HepG2 (cell line): ENCODE data around the gene TEKTIP1. TPM values are rescaled to one million over a fixed set of nuclear protein-coding genes. Genes with fewer than 3 reads are reported as not detected.

Source experiments
- ATF1 ChIP-seq: IDR thresholded peaks from 2 replicates; pipeline ENCODE4 v1.6.1; 2016; ENCODE audit warnings: mild to moderate bottlenecking, control low read depth
- FOXO1 ChIP-seq: sonication (generic); formaldehyde crosslinking; IDR thresholded peaks from 2 replicates; pipeline ENCODE4 v1.4.0; 2020; ENCODE audit warnings: missing genetic modification reagents
- HIVEP1 ChIP-seq: sonication (generic); formaldehyde crosslinking; IDR thresholded peaks from 2 replicates; pipeline ENCODE4 v1.4.0; 2020; ENCODE audit warnings: mild to moderate bottlenecking, missing genetic modification reagents
- ZFY ChIP-seq: sonication (generic); formaldehyde crosslinking; IDR thresholded peaks from 2 replicates; pipeline ENCODE4 v1.4.0; 2020; ENCODE audit warnings: missing genetic modification reagents
- ZNF367 ChIP-seq: sonication (generic); formaldehyde crosslinking; IDR thresholded peaks from 2 replicates; pipeline ENCODE4 v1.4.0; 2020; ENCODE audit warnings: missing genetic modification reagents, borderline replicate concordance
- polyA plus RNA-seq, 8 experiments: library from polyadenylated mRNA; depleted of rRNA in 3 of 8; stranded (reverse) in 7 of 8; unstranded in 1 of 8; fragments of >200 nt; fragmentation: Illumina TruSeq in 4 of 8; extraction: Trizol in 4 of 8; gene quantifications; 2 replicates each; pipeline versions ENCODE4 v1.2.1 to v1.2.3, GENCODE V29; 2011 to 2016; ENCODE audit warnings: low read depth in 4 of 8, missing spikeins in 1 of 8, mixed read lengths in 1 of 8; ENCODE audit not compliant: insufficient read depth in 1 of 8
- total RNA-seq, 5 experiments: library from RNA; depleted of rRNA; stranded (reverse); fragments of >200 nt; fragmentation: Illumina TruSeq; extraction: Trizol; gene quantifications; 2 replicates each; pipeline ENCODE4 v1.2.3, GENCODE V29; 2016; ENCODE audit warnings: low read depth in 1 of 5
- TF ChIP-seq, protein P1 (sequence below): sonication (generic); formaldehyde crosslinking; IDR thresholded peaks from one replicate; pipeline ENCODE4 v1.5.1; 2020; ENCODE audit warnings: mild to moderate bottlenecking, missing genetic modification reagents; ENCODE audit errors: not compliant biosample characterization
- TF ChIP-seq, protein P2 (sequence below): sonication (generic); formaldehyde crosslinking; IDR thresholded peaks from 2 replicates; pipeline ENCODE4 v1.8.0; 2023; ENCODE audit warnings: mild to moderate bottlenecking, missing genetic modification reagents
- TF ChIP-seq, protein P3 (sequence below): sonication (generic); formaldehyde crosslinking; IDR thresholded peaks from 2 replicates; pipeline ENCODE4 v1.4.0; 2020; ENCODE audit warnings: mild to moderate bottlenecking, missing genetic modification reagents
- TF ChIP-seq, protein P4 (sequence below): sonication (generic); formaldehyde crosslinking; IDR thresholded peaks from 2 replicates; pipeline ENCODE4 v1.5.1; 2020; ENCODE audit warnings: mild to moderate bottlenecking, missing genetic modification reagents, moderate library complexity
- TF ChIP-seq, protein P5 (sequence below): sonication (generic); formaldehyde crosslinking; IDR thresholded peaks from 2 replicates; pipeline ENCODE4 v1.4.0; 2020; ENCODE audit warnings: missing genetic modification reagents, borderline replicate concordance

The TEKTIP1 gene
- total and polyA plus RNA-seq, 2 of the 13 experiments (the other 11 are each of a cell fraction or from before 2014, with no cell fraction given), result not detected

DNA sequence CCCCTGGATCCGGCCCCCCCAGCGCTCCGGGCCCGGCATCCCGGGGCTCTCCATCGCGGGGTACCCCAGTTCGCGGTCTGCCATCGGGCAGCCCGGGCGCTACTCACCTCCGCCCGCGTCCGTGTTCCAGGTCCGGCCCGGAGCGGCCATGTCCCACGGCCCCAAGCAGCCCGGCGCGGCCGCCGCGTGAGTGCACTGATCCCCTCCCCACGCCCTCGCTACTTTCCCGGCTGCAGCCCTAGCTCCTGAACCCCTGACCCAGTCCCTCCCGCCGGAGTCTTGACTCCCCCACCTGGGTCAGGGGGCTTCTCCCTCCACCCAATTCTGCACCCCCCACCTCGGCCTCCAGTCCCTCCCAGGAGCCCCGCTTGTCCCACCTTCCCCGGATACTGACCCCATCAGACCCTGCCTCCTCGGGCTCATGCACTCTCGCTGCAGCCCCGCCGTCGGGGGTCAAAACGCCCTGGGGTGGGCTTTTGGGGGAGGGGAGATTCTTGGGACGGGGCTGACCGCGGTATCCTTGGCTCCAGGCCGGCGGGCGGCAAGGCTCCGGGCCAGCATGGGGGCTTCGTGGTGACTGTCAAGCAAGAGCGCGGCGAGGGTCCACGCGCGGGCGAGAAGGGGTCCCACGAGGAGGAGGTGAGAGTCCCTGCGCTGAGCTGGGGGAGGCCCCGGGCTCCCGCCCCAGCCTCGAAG lies 34.3 kb downstream of the TEKTIP1 start (continued):
- TF ChIP-seq, protein P1, sequence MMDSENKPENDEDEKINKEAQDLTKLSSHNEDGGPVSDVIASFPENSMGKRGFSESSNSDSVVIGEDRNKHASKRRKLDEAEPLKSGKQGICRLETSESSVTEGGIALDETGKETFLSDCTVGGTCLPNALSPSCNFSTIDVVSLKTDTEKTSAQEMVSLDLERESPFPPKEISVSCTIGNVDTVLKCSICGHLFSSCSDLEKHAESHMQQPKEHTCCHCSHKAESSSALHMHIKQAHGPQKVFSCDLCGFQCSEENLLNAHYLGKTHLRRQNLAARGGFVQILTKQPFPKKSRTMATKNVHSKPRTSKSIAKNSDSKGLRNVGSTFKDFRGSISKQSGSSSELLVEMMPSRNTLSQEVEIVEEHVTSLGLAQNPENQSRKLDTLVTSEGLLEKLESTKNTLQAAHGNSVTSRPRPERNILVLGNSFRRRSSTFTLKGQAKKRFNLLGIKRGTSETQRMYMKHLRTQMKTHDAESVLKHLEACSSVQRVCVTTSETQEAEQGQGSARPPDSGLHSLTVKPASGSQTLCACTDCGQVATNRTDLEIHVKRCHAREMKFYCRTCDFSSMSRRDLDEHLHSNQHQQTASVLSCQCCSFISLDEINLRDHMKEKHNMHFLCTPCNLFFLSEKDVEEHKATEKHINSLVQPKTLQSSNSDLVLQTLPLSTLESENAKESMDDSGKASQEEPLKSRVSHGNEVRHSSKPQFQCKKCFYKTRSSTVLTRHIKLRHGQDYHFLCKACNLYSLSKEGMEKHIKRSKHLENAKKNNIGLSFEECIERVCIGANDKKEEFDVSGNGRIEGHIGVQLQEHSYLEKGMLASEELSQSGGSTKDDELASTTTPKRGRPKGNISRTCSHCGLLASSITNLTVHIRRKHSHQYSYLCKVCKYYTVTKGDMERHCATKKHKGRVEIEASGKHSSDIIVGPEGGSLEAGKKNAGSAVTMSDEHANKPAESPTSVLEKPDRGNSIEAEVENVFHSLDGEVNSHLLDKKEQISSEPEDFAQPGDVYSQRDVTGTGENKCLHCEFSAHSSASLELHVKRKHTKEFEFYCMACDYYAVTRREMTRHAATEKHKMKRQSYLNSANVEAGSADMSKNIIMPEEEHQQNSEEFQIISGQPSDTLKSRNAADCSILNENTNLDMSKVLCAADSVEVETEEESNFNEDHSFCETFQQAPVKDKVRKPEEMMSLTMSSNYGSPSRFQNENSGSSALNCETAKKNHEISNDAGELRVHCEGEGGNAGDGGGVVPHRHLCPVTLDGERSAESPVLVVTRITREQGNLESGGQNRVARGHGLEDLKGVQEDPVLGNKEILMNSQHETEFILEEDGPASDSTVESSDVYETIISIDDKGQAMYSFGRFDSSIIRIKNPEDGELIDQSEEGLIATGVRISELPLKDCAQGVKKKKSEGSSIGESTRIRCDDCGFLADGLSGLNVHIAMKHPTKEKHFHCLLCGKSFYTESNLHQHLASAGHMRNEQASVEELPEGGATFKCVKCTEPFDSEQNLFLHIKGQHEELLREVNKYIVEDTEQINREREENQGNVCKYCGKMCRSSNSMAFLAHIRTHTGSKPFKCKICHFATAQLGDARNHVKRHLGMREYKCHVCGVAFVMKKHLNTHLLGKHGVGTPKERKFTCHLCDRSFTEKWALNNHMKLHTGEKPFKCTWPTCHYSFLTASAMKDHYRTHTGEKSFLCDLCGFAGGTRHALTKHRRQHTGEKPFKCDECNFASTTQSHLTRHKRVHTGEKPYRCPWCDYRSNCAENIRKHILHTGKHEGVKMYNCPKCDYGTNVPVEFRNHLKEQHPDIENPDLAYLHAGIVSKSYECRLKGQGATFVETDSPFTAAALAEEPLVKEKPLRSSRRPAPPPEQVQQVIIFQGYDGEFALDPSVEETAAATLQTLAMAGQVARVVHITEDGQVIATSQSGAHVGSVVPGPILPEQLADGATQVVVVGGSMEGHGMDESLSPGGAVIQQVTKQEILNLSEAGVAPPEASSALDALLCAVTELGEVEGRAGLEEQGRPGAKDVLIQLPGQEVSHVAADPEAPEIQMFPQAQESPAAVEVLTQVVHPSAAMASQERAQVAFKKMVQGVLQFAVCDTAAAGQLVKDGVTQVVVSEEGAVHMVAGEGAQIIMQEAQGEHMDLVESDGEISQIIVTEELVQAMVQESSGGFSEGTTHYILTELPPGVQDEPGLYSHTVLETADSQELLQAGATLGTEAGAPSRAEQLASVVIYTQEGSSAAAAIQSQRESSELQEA (CRISPR knock-in tag), result no peak
- TF ChIP-seq, protein P2, sequence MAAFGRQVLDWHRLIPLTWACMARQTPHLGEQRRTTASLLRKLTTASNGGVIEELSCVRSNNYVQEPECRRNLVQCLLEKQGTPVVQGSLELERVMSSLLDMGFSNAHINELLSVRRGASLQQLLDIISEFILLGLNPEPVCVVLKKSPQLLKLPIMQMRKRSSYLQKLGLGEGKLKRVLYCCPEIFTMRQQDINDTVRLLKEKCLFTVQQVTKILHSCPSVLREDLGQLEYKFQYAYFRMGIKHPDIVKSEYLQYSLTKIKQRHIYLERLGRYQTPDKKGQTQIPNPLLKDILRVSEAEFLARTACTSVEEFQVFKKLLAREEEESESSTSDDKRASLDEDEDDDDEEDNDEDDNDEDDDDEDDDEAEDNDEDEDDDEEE (CRISPR knock-in tag), result no peak
- TF ChIP-seq, protein P3, sequence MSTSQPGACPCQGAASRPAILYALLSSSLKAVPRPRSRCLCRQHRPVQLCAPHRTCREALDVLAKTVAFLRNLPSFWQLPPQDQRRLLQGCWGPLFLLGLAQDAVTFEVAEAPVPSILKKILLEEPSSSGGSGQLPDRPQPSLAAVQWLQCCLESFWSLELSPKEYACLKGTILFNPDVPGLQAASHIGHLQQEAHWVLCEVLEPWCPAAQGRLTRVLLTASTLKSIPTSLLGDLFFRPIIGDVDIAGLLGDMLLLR (CRISPR knock-in tag), result no peak
- TF ChIP-seq ZNF367 (no peak), ATF1 (CRISPR knock-in tag) (no peak), HIVEP1 (no peak; the same call in 1 of the 2 replicates), ZFY (CRISPR knock-in tag) (peak; percentile 32; the same call in 1 of the 2 replicates), FOXO1 (CRISPR knock-in tag) (no peak)
- TF ChIP-seq, protein P4, sequence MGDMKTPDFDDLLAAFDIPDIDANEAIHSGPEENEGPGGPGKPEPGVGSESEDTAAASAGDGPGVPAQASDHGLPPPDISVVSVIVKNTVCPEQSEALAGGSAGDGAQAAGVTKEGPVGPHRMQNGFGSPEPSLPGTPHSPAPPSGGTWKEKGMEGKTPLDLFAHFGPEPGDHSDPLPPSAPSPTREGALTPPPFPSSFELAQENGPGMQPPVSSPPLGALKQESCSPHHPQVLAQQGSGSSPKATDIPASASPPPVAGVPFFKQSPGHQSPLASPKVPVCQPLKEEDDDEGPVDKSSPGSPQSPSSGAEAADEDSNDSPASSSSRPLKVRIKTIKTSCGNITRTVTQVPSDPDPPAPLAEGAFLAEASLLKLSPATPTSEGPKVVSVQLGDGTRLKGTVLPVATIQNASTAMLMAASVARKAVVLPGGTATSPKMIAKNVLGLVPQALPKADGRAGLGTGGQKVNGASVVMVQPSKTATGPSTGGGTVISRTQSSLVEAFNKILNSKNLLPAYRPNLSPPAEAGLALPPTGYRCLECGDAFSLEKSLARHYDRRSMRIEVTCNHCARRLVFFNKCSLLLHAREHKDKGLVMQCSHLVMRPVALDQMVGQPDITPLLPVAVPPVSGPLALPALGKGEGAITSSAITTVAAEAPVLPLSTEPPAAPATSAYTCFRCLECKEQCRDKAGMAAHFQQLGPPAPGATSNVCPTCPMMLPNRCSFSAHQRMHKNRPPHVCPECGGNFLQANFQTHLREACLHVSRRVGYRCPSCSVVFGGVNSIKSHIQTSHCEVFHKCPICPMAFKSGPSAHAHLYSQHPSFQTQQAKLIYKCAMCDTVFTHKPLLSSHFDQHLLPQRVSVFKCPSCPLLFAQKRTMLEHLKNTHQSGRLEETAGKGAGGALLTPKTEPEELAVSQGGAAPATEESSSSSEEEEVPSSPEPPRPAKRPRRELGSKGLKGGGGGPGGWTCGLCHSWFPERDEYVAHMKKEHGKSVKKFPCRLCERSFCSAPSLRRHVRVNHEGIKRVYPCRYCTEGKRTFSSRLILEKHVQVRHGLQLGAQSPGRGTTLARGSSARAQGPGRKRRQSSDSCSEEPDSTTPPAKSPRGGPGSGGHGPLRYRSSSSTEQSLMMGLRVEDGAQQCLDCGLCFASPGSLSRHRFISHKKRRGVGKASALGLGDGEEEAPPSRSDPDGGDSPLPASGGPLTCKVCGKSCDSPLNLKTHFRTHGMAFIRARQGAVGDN (CRISPR knock-in tag), result peak; percentile 49
- TF ChIP-seq, protein P5, sequence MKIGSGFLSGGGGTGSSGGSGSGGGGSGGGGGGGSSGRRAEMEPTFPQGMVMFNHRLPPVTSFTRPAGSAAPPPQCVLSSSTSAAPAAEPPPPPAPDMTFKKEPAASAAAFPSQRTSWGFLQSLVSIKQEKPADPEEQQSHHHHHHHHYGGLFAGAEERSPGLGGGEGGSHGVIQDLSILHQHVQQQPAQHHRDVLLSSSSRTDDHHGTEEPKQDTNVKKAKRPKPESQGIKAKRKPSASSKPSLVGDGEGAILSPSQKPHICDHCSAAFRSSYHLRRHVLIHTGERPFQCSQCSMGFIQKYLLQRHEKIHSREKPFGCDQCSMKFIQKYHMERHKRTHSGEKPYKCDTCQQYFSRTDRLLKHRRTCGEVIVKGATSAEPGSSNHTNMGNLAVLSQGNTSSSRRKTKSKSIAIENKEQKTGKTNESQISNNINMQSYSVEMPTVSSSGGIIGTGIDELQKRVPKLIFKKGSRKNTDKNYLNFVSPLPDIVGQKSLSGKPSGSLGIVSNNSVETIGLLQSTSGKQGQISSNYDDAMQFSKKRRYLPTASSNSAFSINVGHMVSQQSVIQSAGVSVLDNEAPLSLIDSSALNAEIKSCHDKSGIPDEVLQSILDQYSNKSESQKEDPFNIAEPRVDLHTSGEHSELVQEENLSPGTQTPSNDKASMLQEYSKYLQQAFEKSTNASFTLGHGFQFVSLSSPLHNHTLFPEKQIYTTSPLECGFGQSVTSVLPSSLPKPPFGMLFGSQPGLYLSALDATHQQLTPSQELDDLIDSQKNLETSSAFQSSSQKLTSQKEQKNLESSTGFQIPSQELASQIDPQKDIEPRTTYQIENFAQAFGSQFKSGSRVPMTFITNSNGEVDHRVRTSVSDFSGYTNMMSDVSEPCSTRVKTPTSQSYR (CRISPR knock-in tag), result no peak
